IPS-18c (cell line): ENCODE measurements around the gene VEZT.
"Not testable (repeated sequence)": the region's sequence is repeated elsewhere in the genome, so short reads cannot be mapped to it uniquely, and the experiment has no call there.

Source experiments
- H3K4me3 ChIP-seq: 2 replicates; pipeline ENCODE4 v1.7.0; 2013; ENCODE audit warnings: low read depth, mild to moderate bottlenecking, low read length, moderate library complexity; ENCODE audit not compliant: insufficient read depth
- H3K9me3 ChIP-seq: one replicate; pipeline ENCODE4 v1.6.1; 2013; ENCODE audit warnings: mild to moderate bottlenecking, low read length, moderate library complexity; ENCODE audit not compliant: control insufficient read depth, insufficient read depth

Gene VEZT

GRCh38 chr12:95269892-95270291 lies 52.3 kb downstream of the VEZT start:
- Histone ChIP-seq H3K9me3 (no peaks in the 10 kb centered on the region), H3K4me3 (no peak overlapping the region)

DNA sequence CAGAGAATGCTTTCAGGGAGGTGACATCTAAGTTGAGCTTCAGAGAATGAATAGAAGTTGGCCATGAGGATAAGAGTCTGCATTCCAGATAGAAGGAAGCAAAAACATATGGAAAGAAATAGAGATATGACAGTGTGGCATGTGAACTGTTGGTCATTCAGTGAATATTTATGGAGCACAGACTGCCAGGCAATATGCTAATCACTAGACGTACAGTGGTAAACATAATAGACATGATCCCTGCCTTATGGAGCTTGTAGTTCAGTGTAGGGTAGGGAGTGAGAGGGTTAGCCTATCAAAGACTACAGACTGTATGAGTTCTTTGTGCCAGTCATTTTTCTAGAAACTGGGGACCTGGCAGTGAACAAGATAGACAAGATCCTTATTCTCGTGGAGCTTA lies 53.9 kb downstream of the VEZT start:
- H3K9me3 ChIP-seq = no peaks in the 10 kb centered on the region

DNA sequence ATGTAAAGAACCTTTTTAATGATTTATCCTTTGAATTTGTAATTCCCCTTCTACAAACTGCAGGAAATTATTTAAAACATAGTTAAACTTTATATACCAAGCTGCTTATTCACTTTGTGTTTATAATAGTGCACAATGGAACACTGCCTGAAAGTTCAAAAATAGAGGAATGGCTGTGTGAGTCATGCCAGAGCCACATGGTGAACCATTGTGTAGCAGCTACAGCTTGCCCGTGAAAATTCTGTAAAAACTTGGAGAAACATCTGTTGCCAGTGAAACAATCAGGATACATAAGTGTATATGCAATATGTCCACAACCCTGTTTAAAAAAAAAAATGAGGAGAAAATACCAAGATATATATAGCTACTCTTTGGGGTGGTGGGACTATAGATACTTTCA lies 59.5 kb downstream of the VEZT start:
- Histone ChIP-seq H3K4me3 (no peak overlapping the region), H3K9me3 (no peaks in the 10 kb centered on the region)

More for the DNA sequence above, 53.9 kb downstream of the VEZT start:
- no peak overlapping the region for H3K4me3 ChIP-seq

- Histone ChIP-seq H3K9me3 (peaks cover 2% of the 10 kb centered on the region), H3K4me3 (no peak overlapping the region)
Measured at GRCh38 chr12:95279856-95280255, 62.2 kb downstream of the VEZT start.

DNA sequence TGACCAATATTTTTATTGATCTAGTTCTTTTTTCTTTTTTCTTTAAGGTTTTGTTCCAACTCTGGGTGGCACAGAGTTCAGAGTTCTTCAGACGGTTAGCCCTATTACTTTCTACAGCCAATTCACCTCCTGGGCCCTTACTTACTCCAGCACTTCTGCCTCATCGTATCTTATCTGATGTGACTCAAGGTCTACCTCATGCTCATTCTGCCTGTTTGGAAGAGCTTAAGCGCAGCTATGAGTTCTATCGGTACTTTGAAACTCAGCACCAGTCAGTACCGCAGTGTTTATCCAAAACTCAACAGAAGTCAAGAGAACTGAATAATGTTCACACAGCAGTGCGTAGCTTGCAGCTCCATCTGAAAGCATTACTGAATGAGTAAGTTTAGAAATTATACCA lies 64.7 kb downstream of the VEZT start:
- Histone ChIP-seq H3K4me3 (no peak overlapping the region), H3K9me3 (peaks cover 2% of the 10 kb centered on the region)

DNA sequence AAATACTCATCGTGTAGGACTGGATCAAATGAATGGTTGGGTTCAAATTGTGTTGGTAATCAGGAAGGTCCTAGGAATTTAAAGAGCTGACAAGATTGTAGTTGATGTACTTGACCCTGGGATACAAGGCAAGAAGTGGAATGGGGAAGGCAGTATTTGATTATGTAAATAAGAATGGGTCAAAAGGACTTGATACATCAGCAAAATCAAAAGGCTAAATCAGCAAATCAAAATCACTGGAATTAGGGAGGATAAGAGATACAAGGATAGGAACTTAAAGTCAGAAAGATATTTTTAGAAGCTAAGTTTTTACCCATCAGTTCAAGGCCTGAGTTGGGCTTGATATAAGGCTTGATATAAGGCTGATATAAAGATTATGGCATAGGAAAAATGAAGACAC lies 65.8 kb downstream of the VEZT start:
- peaks cover 2% of the 10 kb centered on the region for H3K9me3 ChIP-seq
- H3K4me3 ChIP-seq = no peak overlapping the region

- Histone ChIP-seq H3K4me3 (no peak overlapping the region), H3K9me3 (peaks cover 2% of the 10 kb centered on the region)
Measured at GRCh38 chr12:95286713-95287112, 69.1 kb downstream of the VEZT start.

GRCh38 chr12:95291501-95291900 lies 73.9 kb downstream of the VEZT start:
- Histone ChIP-seq H3K4me3 (no peak overlapping the region), H3K9me3 (no peaks in the 10 kb centered on the region)

DNA sequence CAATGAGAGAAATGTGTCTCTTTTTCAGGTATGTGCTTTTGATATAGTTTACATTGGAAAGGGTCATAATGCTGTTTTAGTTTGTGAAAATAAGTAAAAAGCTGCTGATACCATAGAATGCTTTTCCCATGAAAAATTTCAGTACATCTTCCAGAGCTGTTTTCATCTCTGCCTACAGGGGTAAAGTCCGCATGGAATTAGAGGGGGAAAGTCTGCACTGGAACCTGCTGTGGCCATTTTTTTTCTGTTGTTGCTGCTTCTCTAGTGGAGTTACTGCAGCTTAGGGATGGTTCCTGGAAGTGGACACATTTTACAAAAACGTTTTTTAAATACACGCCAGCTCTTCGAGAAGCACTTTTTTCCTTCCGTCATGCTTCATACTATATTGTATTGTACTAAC lies 81.3 kb downstream of the VEZT start:
- H3K4me3 ChIP-seq = no peak overlapping the region
- H3K9me3 ChIP-seq = no peaks in the 10 kb centered on the region

GRCh38 chr12:95300286-95300685 lies 82.7 kb downstream of the VEZT start:
- Histone ChIP-seq H3K4me3 (no peak overlapping the region), H3K9me3 (no peaks in the 10 kb centered on the region)

DNA sequence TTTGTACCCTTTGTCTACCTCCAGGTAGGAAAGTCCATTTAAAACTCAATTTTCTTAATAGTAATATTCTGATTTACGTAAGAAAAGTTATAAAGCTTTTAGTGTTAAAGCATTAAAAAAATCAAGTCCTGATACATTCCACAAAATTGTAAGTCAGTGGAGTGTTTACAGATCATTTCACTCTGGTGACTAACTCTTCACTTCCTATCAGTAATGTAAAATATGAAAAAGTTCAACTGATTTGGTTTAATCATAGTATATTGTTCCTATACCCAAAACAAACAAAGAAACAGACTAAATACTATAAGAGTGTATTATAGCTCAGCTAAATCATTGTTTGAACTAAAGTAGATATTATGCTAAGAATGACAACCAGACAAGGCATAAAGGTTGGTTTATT lies 85.9 kb downstream of the VEZT start:
- H3K9me3 ChIP-seq = no peaks in the 10 kb centered on the region
- no peak overlapping the region for H3K4me3 ChIP-seq

- no peak overlapping the region for H3K4me3 ChIP-seq
- H3K9me3 ChIP-seq = no peaks in the 10 kb centered on the region
Measured at GRCh38 chr12:95304673-95305198, 87.1 kb downstream of the VEZT start.

GRCh38 chr12:95312656-95313055 lies 95.0 kb downstream of the VEZT start:
- H3K4me3 ChIP-seq = no peak overlapping the region

GRCh38 chr12:95314756-95315155 lies 97.1 kb downstream of the VEZT start:
- H3K9me3 ChIP-seq = not testable (repeated sequence)

More at GRCh38 chr12:95312656-95313055, 95.0 kb downstream of the VEZT start:
- H3K9me3 ChIP-seq = no peaks in the 10 kb centered on the region

DNA sequence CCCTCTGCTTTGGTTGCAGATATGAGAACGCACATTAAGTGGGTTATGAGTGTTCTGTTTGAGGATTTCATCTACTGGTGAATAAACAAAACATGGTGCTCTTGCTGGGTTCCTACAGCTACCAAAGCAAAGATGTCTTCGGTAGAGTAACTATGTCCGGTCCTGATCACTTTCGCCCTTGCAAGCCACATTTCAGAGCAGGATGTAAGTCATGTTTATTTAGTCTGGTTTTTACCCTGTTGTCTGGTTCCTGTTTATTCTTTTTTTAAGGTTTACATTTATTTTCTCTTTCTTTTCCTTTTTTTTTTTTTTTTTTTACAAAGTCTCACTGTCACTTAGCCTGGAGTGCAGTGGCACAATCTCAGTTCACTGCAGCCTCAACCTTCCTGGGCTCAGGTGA lies 99.2 kb downstream of the VEZT start:
- Histone ChIP-seq H3K9me3 (no peaks in the 10 kb centered on the region), H3K4me3 (no peak overlapping the region)

More at GRCh38 chr12:95314756-95315155, 97.1 kb downstream of the VEZT start:
- H3K4me3 ChIP-seq = not testable (repeated sequence)

GRCh38 chr12:95318071-95318545 lies 100.5 kb downstream of the VEZT start:
- Histone ChIP-seq H3K4me3 (no peak overlapping the region), H3K9me3 (no peaks in the 10 kb centered on the region)

DNA sequence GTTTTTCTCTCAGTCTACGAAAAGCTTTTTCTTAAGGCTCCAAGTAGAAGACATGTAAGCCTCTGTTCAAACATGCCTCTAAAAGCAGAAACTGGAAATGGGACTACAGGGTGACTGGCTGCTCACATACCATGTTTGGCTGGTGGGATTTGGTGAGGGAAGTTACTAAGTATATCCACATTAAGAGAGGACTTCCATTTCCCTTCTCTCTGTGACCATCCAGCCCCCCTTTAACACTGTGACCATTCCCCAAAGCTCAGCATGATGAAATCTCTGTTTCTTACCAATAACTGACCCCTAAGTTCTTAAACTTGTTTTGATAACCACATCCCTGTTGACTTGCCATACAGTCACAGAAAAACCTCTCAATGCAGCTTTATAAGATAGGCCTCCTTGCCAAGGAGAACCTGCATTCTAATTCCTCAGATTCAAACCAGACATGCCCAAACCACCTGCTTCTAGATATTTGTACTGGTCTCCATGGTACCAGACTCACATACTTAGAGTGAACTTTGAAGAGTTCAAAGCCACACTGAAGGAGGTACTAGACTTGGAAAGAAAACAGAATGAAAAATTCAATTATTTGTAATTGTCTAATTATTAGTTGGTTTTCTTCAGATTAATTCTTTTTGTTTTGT lies 102.2 kb downstream of the VEZT start:
- Histone ChIP-seq H3K4me3 (no peak overlapping the region), H3K9me3 (no peaks in the 10 kb centered on the region)

DNA sequence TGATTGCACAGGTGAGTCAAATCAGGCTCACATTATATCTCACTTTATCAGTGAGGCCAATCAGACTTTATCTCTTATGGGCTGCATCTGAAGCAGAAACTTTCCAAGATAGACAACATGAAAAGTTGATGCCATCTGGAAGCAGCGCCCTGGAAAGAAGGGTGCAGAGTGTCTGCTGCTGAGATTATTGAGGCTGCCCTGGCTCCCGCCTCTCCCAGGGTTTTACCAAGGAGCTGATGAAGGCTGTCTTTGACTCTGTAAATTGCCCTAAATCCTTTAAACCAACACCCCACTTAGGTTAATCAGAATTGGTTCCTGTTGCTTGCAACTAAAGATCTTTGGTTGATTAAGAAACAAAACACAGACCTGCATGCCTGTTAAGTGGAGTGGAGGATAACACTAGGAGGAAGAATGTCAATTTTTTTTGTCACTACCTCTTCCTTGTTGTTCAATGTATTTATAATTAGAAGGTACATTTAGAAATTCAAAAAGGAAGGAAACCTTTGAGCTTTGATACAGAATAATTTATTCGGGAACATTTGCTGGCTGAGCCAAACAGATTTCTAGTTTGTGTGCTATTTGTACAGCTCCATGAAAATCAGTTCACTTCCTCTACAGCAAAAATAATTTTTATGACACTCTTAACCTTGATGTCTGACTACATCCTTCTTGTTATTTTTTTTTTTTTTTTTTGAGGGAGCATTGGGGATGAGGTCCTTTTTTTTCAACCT lies 104.1 kb downstream of the VEZT start:
- H3K4me3 ChIP-seq = no peak overlapping the region
- H3K9me3 ChIP-seq = no peaks in the 10 kb centered on the region
